GM21515 (cell line): ENCODE data around the gene GLYATL1B.
A peak's percentile ranks its signal among the peaks of the same experiment; 100 is the strongest.
"Not testable (repeated sequence)": the region's sequence is repeated elsewhere in the genome, so short reads cannot be mapped to it uniquely, and the experiment has no call there.

Experiments used
- ATAC-seq: cut with Tn5 transposase; IDR thresholded peaks from one replicate; pipeline ENCODE4 v1.9.1; 2021; ENCODE audit not compliant: unreplicated experiment

The GLYATL1B gene

DNA sequence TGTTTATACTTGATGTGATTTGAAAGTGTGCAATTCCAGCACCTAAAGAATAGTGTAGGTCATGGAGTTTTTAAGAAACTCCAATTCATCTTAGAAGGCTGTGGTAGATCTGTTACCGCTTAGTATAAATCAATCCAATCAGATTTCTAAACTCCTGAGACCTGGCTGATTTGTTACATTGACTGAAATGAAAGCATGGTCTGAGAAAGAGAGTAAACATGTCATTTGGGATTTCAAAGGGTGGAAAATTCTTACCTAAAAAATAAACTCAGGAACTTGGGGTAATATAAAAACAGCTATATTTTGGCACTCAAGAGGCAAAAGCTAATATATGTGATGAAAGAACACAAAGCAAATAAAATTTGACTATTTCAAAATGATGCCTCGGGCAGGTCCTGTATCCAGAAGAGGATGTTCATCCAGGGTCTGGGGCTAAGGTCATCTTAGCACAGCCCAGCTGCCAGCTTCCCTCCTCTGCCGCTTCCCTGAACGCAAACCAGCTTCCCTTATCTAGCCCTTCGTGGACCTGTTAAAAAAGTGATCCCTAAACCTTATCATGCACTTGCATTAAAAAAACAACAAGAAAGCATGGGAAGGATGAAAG is 10.0 kb downstream of the GLYATL1B start:
- ATAC-seq, result not testable (repeated sequence)

DNA sequence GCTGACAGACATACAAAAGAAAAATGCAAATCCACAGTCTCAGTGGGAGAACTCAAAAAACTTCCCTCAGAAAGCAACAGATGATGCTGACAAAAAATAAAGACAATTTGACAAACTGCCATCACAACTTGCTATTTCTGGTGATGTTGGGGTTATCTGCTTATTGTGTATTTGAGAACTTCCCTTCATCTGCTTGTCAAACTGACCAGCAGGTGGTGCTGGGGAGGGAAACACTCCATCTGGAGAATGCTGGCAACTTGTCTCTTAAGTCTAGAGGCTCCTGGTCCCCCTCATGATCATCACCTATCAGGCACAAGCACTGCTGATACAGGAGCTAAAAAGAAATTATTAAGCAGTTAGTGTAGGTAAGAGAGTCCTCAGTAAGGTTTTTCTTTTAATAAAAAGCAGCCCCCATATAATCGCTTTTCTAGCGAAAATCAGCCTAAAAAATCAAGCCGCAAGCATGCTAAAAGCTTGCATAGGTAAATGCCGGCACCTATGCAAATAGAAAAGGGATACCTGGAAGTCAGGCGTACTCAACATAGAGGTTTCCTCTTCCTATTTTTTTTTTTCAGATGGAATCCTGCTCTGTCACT is 11.1 kb downstream of the GLYATL1B start:
- no peak for ATAC-seq

DNA sequence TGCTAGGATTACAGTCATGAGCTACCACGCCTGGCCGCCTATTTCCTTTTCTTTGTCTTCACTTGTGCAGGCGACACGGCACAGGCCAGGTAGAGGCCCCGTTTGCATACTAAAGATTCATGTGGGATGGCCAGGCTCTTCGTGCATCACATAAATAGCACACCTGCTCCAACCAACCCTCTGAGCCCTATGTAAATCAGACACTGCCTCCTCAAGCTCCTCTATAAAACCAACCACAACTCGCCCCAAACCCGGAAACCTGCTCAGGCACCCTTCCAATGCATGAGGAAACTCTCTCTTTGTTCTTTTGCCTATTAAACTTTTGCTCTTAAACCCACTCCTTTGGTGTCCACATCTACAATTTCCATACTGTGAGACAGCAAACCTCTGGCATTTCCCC is 11.8 kb downstream of the GLYATL1B start:
- ATAC-seq, result peak; percentile 22

DNA sequence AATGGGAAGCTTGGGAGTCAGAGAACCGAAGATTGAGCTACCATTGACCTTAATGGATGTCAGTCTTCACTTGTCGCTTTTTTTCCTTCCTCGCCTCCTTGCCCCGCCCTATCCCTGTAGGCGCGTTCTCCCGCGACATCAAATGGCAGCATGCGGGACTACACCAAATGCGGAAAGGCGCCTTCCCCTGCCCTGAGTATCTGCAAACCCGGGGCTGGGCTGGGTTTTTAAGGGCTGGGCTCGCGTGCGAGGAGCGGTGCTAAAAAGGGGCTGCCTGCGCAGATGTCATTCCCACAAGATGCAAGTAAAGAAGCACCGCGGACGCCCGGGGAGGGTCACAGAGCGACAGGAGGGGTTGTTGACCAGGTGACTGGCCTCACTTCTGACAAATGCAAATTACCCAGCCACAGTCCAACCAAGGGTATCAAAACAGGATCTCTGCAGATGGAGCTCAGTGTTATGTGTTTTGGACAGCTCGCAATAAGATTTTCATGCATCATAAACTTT is 16.2 kb downstream of the GLYATL1B start:
- peak; percentile 64 for ATAC-seq

DNA sequence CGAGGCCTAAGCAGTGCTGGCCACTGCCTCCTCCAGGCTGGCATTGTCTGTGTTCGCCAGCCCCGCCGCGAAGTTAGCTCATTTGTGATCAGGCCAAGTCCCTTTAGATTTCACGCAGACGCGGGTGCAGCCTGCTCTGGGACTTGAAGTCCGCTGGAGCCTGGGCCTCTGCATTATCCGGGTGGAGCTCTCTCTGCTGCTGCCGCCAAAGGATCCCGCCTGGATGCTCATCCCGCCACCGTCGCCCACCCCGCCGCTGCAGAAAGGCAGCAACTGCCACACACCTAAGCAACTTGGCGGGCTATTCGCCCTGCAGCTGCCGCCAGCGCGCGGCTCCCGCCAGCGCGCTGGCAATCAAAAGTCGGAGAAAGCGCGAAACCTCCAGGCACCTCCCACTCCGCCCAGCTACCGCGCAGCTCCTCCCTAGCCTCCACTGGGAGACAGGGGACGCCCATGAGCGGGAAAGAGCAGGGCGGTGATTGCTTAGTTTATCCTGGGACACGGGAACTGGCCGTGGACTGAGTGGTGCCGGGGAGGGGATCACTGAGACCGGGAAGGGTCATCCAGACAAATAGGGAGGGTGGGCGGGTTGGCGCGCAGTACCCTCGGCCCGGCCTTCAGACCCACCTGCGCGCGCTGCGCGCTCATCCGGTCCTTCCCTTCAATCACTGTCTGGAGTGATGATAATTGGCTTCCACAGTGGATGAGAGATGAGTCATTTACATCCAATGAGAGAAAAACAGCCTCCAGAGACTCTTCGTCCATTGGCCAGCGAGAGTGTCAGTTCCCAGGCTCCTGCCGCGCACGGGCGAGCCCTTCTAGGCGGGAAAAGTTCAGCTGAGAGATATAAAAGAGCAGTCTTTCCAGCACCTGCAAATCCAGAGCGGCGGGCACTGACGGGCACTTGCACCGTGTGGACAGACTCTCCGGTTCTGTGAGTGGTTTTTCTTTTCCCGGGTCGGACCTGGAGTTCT is 20.5 kb downstream of the GLYATL1B start, which contains the start of gene FAM111B:
Gene FAM111B (plus strand): TSS at position 875 of the 974 bp plus-strand sequence. CDS start 2,389 bp downstream, outside the sequence.
- peak; percentile 71 for ATAC-seq

DNA sequence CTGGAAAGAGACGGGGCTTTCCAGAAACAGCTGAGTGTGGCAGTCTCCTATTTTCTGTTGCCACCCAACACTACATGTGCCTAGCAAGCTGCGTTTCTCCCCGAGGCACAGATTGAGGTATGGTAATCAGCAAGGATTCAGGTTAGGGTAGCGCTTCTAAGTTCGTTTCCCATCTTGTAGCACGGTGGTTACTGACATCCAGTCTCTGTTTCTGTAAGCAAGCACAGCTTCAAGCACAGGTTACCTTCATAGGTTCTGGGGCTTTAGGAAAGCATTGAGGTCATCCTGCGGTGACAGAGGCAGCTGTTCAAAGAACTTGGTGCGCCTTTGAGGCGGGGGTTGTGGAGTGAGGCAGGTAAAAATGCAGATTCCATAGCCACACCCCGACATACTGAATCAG is 21.6 kb downstream of the GLYATL1B start:
- ATAC-seq, result peak; percentile 40

DNA sequence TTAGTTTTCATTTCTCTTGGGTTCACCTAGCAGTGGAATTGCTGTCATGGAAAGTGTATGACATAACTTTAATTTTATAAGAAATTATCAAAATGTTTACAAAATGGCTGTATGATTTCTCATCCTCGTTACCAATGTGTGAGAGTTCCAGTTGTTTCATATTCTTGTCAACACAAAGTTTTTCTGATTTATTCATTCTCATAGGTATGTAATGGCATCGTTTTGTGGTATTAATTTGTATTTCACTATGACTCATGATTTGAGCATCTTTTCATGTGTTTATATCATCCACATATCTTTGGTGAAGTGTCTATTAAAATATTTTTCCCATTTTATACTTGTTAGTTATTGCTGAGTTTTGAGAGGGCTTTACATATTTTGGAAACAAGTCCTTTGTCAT is 26.4 kb downstream of the GLYATL1B start:
- no peak for ATAC-seq

DNA sequence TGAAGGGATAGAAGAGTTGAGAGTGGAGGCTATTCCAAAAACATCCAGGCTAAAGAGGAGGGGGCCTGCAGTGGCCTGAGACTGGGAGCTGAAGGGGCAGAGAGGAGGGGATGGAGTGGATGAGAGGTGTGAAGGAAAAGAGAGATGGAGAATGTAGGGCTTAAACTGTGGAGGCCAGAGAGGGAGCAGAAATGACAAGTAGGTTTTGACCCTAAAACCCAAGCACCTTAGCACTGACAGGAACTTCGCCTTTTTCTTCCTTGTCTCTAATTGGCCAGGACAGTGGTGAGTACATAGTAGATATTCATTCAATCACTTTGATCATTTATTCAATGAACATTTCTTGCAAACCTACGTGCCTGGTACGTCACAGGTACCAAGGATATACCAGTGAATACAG is 28.2 kb downstream of the GLYATL1B start:
- ATAC-seq, result no peak

DNA sequence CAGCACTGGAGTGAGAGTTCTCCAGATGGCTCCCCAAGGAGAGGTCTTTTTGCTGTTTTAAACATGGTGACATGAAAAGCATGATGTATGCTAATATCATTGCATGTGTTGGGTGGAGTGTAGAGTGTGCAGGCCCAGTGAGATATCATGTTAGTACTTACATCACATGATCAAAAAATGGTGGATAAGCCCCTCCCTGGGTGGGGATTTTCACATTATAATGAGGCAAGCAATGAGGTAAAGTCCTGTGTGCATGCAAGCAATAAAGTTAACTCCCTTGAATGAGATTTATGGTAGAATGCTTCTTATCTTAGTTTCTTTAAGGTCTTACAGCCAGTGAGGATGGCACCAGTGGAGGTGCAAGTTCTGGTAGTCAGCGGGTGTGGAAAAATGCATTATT is 29.4 kb downstream of the GLYATL1B start:
- no peak for ATAC-seq

DNA sequence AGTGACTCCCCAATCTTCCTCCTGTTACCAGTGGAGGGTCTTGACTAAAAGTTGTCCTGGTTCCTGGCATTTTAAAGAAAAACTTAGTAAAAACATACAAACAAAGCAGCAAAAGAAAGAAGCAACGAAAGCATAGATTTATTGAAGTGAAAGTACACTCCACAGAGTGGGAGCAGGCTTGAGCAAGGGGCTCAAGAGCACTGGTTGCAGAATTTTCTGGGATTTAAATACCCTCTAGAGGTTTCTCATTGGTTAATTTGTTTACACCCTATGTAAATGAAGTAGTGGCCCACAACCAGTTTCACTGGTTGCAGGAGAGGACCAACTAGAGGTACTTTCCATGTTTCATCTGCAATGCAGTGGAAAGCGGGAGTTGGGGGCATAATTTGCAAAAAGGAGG is 31.7 kb downstream of the GLYATL1B start:
- ATAC-seq, result no peak

DNA sequence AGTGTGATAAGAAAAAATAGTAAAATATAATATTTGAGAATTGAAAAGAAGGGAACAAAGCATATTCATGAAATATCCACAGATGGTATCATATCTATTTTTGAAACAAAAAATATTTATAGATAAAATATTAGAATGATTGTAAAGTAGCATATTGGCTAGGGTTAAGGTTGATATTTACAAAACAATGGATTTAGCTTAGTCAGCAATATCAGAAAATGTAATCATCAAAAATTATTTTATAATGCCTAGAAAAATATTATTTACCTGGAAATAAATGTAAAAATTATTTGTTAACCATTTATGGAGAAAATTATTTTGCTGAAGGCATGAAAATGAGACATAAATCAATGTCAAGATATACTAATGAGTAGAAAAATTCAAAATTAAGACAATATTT is 33.7 kb downstream of the GLYATL1B start:
- ATAC-seq, result no peak

DNA sequence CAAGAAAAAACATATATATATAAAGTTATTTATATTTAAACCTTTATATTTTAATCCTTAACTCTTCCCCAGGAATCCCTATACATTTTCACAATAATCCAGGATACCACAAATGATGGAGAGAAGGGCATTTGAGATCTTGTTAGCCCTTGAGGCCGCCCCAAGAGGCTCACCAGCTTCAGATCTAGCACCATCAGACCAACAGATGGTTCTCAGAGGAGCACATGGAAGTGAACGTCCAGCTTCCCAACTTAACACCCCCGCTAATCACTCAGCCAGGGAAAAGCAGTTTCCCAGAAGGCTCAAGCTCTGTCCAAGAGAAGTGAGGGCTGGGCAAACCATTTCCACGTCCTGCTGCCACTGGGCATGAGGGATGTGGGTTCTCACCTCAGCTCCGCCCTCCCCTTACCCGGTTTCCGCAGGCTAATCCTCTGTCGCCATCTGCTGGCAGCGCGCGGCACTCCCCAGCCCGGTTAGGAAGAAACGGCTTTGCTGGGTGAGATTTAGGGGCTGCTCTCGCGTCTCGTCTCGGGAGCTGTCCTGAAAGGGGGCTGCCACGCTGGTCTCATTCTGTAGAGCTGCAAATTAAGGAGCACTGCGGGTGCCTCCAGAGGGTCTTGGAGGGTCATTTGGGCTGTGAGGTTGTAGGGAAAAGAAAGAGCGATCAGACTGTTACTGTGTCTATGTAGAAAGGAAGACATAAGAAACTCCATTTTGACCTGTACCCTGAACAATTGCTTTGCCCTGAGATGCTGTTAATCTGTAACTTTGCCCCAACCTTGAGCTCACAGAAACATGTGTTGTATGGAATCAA is 49.7 kb downstream of the GLYATL1B start:
- peak; percentile 95 for ATAC-seq

DNA sequence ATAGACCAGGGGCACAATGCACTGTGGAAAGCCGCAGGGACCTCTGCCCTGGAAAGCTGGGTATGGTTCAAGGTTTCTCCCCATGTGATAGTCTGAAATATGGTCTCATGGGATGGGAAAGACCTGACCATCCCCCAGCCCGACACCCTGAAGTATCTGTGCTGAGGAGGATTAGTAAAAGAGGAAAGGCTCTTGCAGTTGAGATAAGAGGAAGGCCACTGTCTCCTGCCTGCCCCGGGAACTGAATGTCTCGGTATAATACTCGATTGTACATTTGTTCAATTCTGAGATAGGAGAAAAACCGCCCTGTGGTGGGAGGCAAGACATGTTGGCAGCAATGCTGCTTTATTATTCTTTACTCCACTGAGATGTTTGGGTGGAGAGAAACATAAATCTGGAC is 50.4 kb downstream of the GLYATL1B start:
- not testable (repeated sequence) for ATAC-seq

DNA sequence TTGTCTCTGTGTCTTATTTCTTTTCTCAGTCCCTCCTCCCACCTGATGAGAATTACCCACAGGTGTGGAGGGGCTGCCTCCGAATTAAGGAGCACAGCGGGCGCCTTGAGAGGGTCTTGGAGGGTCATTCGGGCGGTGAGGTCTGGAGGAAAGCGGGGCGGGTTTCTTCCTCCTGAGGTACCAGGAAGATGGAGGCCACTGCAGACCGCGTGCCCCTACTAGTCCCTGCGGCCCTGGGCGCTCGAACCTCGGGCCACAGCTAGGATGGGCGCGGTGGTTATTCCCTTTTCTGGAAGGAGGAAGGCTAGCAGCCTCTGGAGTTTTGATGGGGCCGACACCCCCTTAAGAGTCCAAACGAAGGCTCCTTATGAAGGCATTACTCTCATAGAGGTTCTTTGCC is 51.1 kb downstream of the GLYATL1B start:
- ATAC-seq, result no peak

DNA sequence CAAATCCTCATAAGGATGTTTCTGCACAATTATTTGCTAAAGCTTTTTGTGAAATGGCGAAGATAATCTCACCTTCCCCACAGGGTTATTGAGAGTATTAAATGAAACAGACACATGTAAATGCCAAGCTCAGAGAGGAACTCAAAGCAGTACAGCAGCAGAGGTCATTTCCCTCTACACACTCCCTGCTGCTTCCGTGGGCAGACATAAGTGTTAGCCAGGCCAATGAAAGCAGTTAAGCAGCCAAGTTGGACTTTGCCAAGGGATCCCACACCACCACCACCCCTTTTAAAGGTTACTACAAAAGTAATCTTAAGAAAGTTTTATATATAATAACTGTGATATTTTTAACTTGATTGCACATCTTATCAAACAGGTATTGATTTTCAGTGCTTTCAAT is 52.5 kb downstream of the GLYATL1B start:
- no peak for ATAC-seq

DNA sequence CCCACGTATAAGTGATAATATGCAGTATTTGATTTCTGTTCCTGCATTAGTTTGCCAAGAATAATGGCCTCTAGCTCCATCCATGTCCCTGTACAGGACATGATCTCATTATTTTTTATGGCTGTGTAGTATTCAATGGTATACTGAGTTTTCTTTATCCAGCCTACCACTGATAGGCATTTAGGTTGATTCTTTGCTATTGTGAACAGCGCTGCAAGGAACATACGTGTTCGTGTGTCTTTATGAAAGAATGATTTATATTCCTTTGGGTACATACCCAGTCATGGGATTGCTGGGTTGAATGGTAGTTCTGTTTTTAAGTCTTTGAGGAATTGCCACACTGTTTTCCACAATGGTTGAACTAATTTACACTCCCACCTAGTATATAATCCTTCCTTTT is 55.1 kb downstream of the GLYATL1B start:
- ATAC-seq, result no peak

DNA sequence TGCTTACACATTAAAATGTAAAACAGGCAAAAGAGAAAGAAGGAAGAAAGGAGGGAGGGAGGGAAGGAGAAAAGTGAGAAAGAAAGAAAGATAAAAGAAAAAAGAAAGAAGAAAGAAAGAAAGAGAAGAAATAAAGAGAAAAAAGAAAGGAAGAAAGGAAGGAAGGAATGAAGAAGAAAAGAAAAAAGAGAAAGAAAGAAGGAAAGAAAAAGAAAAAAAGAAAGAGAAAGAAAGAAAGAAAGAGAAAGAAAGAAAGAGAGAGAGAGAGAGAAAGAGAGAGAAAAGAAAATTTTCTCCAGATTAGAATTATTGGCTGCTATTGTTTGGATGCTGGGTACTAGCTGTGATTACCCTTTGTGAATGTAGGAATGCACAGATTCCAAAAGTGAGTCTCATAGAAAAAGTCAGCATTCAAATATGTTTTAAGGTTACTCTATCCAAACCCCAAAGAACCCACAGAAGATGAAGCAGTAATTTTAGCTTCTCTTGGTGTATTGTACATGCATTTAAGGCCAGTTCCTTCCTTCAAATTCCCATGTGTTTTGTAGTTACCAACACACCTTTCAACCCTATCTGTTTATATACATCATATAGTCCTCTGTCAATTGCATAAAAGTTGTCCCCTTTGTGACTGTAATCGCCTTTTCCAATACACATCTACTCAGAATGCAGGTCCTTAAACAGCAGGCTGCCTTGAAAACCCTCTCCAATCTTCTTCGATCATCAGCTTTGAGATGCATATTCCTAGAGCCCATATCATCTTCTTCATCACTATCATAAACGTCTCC is 55.8 kb downstream of the GLYATL1B start:
- ATAC-seq, result no peak

DNA sequence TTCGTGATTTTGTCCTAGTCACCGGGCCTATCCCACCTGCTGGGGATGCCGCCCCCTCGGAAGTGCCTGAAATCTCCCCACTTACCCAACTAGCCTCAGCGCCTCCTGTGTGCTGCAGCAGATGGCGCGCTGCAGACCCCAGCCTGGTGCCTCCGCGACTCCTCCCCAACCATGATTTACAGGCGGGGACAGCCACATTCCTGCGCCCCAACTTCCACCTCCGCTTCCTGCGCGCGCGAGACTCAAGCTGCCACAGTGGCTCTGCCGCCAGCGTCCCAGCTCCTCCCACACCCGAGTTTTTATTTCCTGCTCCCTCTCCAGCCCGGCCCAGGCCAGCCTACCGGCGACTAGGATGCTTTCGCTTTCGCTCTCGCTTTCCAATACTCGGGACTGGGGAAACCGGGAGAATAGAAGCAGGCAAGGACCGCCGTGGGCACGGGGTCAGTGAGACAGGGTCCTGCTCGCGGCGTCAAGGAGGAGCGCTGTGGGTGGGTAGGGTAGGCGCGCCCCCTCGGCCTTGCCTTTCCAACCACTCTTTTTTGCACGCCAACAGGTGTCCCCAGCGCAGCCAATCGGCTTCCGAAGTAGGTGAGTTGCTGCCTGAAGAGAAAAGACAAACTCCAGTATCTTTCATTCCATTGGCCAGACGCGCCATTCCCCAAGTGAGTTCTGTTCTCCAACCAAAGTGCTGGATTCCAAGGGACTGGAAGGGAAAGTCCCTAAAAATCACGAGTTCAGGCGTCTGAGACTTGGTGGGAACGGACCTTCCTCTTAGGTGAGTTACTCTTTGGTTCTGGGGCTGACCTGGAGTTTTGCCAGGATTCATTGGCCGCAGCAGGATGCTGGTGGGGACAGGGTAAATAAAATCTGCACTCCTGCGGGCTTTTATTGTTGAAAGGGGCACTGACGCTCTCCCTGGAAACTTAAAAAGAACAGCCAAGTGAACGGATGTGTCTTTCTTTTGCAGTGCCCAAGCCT is 56.7 kb downstream of the GLYATL1B start, which contains the start of gene FAM111A:
Gene FAM111A (plus strand): TSS at position 327 of the 978 bp plus-strand sequence. CDS start 6,017 bp downstream, outside the sequence.
- peak; percentile 69 for ATAC-seq

DNA sequence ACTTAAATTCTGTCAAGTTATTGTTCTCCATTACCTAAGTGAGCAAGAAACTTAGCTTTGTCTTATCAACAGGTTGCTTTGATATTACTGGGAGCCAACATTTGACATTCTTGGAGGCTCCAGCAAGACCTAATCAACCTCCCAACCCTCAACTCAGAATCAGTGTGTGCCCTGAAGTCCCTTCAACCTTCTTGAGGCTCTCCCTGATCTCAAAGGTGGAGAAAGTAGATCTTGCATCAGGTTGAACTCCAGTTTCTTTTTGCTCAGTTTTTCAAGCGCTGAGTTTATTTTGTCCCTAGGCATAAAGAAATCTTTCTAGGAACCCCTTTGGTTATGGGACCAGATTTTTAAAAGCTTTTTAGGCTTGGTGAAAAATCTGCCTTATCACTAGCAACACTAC is 58.0 kb downstream of the GLYATL1B start:
- ATAC-seq, result no peak
